HG03571 (cell line): ENCODE results near the gene GPC1.
A peak's percentile ranks its signal among the peaks of the same experiment; 100 is the strongest.

Experiments
- ATAC-seq: cut with Tn5 transposase; IDR thresholded peaks from one replicate; pipeline ENCODE4 v1.9.1; 2021; ENCODE audit not compliant: unreplicated experiment

Gene GPC1

GRCh38 chr2:240510513-240511210 lies 75.2 kb downstream of the GPC1 start:
- no peak for ATAC-seq

- ATAC-seq, result no peak
Observed at GRCh38 chr2:240511351-240512108, 76.1 kb downstream of the GPC1 start.

- ATAC-seq, result no peak
Observed at GRCh38 chr2:240512109-240512485, 76.6 kb downstream of the GPC1 start.

GRCh38 chr2:240512666-240513535 lies 77.4 kb downstream of the GPC1 start:
- no peak for ATAC-seq

GRCh38 chr2:240513549-240514287 lies 78.3 kb downstream of the GPC1 start:
- ATAC-seq, result peak; percentile 94

- no peak for ATAC-seq
Observed at GRCh38 chr2:240514631-240515030, 79.2 kb downstream of the GPC1 start.

GRCh38 chr2:240517342-240517741 lies 81.9 kb downstream of the GPC1 start:
- ATAC-seq, result no peak
